NCI-H2081 treated with DMSO at 0.1 percent for 48 hours (cell line): ENCODE measurements around the gene DPF3.

Source experiments
- DNase-seq: peaks from one replicate; lab custom pipeline; 2025; lab: John Stamatoyannopoulos, UW

Gene DPF3

GRCh38 chr14:72680853-72681640 is 212.9 kb downstream of the DPF3 start:
- DNase-seq: no peak

- no peak for DNase-seq
Measured at GRCh38 chr14:72679536-72680151, 214.3 kb downstream of the DPF3 start.

GRCh38 chr14:72679141-72679535 is 214.8 kb downstream of the DPF3 start:
- DNase-seq: no peak

- no peak for DNase-seq
Measured at GRCh38 chr14:72678356-72678755, 215.5 kb downstream of the DPF3 start.

- no peak for DNase-seq
Measured at GRCh38 chr14:72677664-72678063, 216.2 kb downstream of the DPF3 start.

- no peak for DNase-seq
Measured at GRCh38 chr14:72675126-72675525, 218.8 kb downstream of the DPF3 start.

- no peak for DNase-seq
Measured at GRCh38 chr14:72673179-72673578, 220.7 kb downstream of the DPF3 start.

- DNase-seq: no peak
Measured at GRCh38 chr14:72666610-72667009, 227.3 kb downstream of the DPF3 start.

- DNase-seq: no peak
Measured at GRCh38 chr14:72665259-72665658, 228.6 kb downstream of the DPF3 start.

- DNase-seq: no peak
Measured at GRCh38 chr14:72664651-72665050, 229.2 kb downstream of the DPF3 start.

GRCh38 chr14:72663956-72664650 is 229.8 kb downstream of the DPF3 start:
- DNase-seq: no peak

GRCh38 chr14:72663076-72663487 is 230.8 kb downstream of the DPF3 start:
- DNase-seq: no peak

- no peak for DNase-seq
Measured at GRCh38 chr14:72662214-72662613, 231.7 kb downstream of the DPF3 start.

- DNase-seq: no peak
Measured at GRCh38 chr14:72657214-72657921, 236.5 kb downstream of the DPF3 start.

- DNase-seq: no peak
Measured at GRCh38 chr14:72653026-72653425, 240.9 kb downstream of the DPF3 start.

GRCh38 chr14:72652179-72652578 is 241.7 kb downstream of the DPF3 start:
- no peak for DNase-seq

- DNase-seq: no peak
Measured at GRCh38 chr14:72651714-72652113, 242.2 kb downstream of the DPF3 start.

- DNase-seq: no peak
Measured at GRCh38 chr14:72651081-72651480, 242.8 kb downstream of the DPF3 start.

- no peak for DNase-seq
Measured at GRCh38 chr14:72649603-72650227, 244.2 kb downstream of the DPF3 start.

- DNase-seq: no peak
Measured at GRCh38 chr14:72647782-72648181, 246.1 kb downstream of the DPF3 start.

- no peak for DNase-seq
Measured at GRCh38 chr14:72646861-72647528, 246.9 kb downstream of the DPF3 start.
